ENCODE results near the gene PLEKHO2.

DNA sequence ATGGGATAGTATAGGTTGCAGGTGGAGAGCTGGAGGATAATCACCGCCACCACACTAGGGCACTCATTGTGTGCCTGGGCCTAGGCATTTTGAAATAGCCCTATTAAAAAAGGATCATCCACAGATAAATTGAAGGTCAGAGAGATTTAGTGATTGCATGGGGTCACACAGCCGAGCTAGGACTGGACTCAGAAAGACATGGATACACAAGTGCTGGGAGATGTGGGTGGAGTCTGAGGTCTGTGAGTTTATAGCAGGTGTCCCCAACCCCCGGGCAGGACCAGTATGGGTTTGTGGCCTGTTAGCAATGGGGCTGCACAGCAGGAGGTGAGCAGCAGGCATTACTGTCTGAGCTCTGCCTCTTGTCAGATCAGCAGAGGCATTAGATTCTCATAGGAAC is 64.7 kb downstream of the PLEKHO2 start:
- TF ChIP-seq, protein P1, sequence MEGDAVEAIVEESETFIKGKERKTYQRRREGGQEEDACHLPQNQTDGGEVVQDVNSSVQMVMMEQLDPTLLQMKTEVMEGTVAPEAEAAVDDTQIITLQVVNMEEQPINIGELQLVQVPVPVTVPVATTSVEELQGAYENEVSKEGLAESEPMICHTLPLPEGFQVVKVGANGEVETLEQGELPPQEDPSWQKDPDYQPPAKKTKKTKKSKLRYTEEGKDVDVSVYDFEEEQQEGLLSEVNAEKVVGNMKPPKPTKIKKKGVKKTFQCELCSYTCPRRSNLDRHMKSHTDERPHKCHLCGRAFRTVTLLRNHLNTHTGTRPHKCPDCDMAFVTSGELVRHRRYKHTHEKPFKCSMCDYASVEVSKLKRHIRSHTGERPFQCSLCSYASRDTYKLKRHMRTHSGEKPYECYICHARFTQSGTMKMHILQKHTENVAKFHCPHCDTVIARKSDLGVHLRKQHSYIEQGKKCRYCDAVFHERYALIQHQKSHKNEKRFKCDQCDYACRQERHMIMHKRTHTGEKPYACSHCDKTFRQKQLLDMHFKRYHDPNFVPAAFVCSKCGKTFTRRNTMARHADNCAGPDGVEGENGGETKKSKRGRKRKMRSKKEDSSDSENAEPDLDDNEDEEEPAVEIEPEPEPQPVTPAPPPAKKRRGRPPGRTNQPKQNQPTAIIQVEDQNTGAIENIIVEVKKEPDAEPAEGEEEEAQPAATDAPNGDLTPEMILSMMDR (IDR thresholded peaks at IDR 0.05; ENCODE audit: low read depth, low read length) = no peak
- no peak for TF ChIP-seq EZH2phosphoT487 (IDR thresholded peaks at IDR 0.05; ENCODE audit: low read depth)
